ENCODE data around the gene FANCD2OS.
"Not testable (repeated sequence)": the region's sequence is repeated elsewhere in the genome, so short reads cannot be mapped to it uniquely, and the experiment has no call there.

- TF ChIP-seq CTCF, POLR2A (IDR thresholded peaks at IDR 0.05): not testable (repeated sequence)
Observed at GRCh38 chr3:10091387-10091786, 16.7 kb downstream of the FANCD2OS start.

Data from adrenal gland (tissue), 5 donors.